HCT116 (cell line): Measurements from ENCODE around the gene ALPL.

Source experiments
- CEBPB ChIP-seq: IDR thresholded peaks from 2 replicates; pipeline ENCODE4 v1.6.1; 2012; ENCODE audit warnings: low read depth
- CTCF ChIP-seq, 3 experiments: fragments of 200-600 bp in 1 of 3; sonication (generic) in 1 of 3; IDR thresholded peaks in 2 of 3; conservative IDR thresholded peaks in 1 of 3; 2 replicates each; pipeline ENCODE4 v1.5.1; 2012 to 2017; ENCODE audit warnings: low read depth in 2 of 3, low read length in 2 of 3, antibody characterized with exemption in 1 of 3, borderline replicate concordance in 1 of 3, control low read depth in 1 of 3, mild to moderate bottlenecking in 1 of 3, mixed read lengths in 1 of 3, mixed run types in 1 of 3, moderate library complexity in 1 of 3; ENCODE audit not compliant: insufficient read depth in 1 of 3
- EGR1 ChIP-seq: IDR thresholded peaks from 2 replicates; pipeline ENCODE4 v1.6.1; 2012; ENCODE audit warnings: low read depth
- EZH2 ChIP-seq: fragments of 200-600 bp; sonication (generic); IDR thresholded peaks from 2 replicates; pipeline ENCODE4 v1.6.1; 2017; ENCODE audit warnings: antibody characterized with exemption, mixed run types
- JUND ChIP-seq: IDR thresholded peaks from 2 replicates; pipeline ENCODE4 v1.6.1; 2012
- POLR2A ChIP-seq: IDR thresholded peaks from 2 replicates; pipeline ENCODE4 v1.7.0; 2011; ENCODE audit warnings: borderline replicate concordance; ENCODE audit not compliant: insufficient read depth, insufficient read length; ENCODE audit errors: extremely low read depth
- YY1 ChIP-seq: IDR thresholded peaks from 2 replicates; pipeline ENCODE4 v1.6.1; 2011; ENCODE audit warnings: low read length, low read depth, moderate library complexity, mild to moderate bottlenecking; ENCODE audit not compliant: insufficient replicate concordance; ENCODE audit errors: extremely low read depth
- ZNF274 ChIP-seq: fragments of 200-500 bp; sonication (Bioruptor generic); IDR thresholded peaks from 2 replicates; pipeline ENCODE4 v1.6.1; 2014; ENCODE audit warnings: mild to moderate bottlenecking, low read depth, low read length, inconsistent platforms

GRCh38 chr1:21536218-21536617 lies 27.0 kb downstream of the ALPL start:
- TF ChIP-seq CTCF (IDR thresholded peaks at IDR 0.05 in 2 of 3, conservative IDR thresholded peaks at IDR 0.05 in 1 of 3; ENCODE audit: borderline replicate concordance in 1 of 3, insufficient read depth in 1 of 3, low read depth in 2 of 3, low read length in 2 of 3) (no peak), EGR1 (no peak), CEBPB (no peak), EZH2 (no peak), ZNF274 (no peak), JUND (no peak), YY1 (no peak), POLR2A (no peak)
